ENCODE data around the gene LRRFIP1.

Gene LRRFIP1

DNA sequence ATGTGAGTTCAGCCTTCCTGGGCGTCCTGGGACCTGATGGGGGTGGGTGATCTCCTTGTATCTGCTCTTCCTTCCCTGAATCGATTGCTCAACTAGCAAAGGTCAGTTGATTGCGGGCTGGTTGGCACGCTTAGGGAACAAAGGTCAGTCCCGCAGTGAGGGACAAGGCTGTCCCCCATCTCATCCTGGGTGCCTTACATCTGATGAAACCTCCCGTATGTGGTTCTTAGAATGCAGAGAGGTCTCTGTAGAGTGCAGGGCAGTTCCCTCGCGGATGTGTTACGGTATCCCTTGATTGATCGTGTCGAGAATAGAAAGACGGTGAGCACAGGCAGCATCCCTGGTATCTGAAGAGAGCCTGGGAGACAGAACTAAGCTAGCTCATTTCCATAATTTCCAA is 114.8 kb downstream of the LRRFIP1 start:
- TF ChIP-seq, protein P1, sequence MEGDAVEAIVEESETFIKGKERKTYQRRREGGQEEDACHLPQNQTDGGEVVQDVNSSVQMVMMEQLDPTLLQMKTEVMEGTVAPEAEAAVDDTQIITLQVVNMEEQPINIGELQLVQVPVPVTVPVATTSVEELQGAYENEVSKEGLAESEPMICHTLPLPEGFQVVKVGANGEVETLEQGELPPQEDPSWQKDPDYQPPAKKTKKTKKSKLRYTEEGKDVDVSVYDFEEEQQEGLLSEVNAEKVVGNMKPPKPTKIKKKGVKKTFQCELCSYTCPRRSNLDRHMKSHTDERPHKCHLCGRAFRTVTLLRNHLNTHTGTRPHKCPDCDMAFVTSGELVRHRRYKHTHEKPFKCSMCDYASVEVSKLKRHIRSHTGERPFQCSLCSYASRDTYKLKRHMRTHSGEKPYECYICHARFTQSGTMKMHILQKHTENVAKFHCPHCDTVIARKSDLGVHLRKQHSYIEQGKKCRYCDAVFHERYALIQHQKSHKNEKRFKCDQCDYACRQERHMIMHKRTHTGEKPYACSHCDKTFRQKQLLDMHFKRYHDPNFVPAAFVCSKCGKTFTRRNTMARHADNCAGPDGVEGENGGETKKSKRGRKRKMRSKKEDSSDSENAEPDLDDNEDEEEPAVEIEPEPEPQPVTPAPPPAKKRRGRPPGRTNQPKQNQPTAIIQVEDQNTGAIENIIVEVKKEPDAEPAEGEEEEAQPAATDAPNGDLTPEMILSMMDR (IDR thresholded peaks at IDR 0.05; ENCODE audit: borderline replicate concordance, extremely low read depth, low read length, poor library complexity, severe bottlenecking): no peak
- TF ChIP-seq EZH2 (IDR thresholded peaks at IDR 0.05; ENCODE audit: borderline replicate concordance, low read depth, low read length, severe bottlenecking): no peak
- Histone ChIP-seq H3K27me3 (ENCODE audit: insufficient read depth, low read length, poor library complexity) (no peaks in the 10 kb centered on the region), H3K9ac (ENCODE audit: low read depth, low read length) (no peak overlapping the region), H3K9me3 (ENCODE audit: insufficient read depth, low read length, severe bottlenecking) (no peaks in the 10 kb centered on the region), H3K36me3 (ENCODE audit: insufficient read depth, low read length) (peaks cover 19% of the 10 kb centered on the region), H3K79me2 (ENCODE audit: insufficient read depth, low read length) (peaks cover 27% of the 10 kb centered on the region), H3K4me3 (ENCODE audit: low read depth in 1 of 2, low read length in 2 of 2) (no peak overlapping the region), H2AFZ (ENCODE audit: low read depth, low read length) (no peak overlapping the region), H4K20me1 (ENCODE audit: insufficient read depth, low read length) (peaks cover 56% of the 10 kb centered on the region), H3K27ac (ENCODE audit: low read length) (no peak overlapping the region), H3K4me2 (ENCODE audit: insufficient read depth, low read length) (no peak overlapping the region), H3K4me1 (ENCODE audit: insufficient read depth, low read length) (no peaks in the 10 kb centered on the region)
- DNase-seq (no peak), ATAC-seq (ENCODE audit: insufficient read depth, low read depth) (no peak)

DNA sequence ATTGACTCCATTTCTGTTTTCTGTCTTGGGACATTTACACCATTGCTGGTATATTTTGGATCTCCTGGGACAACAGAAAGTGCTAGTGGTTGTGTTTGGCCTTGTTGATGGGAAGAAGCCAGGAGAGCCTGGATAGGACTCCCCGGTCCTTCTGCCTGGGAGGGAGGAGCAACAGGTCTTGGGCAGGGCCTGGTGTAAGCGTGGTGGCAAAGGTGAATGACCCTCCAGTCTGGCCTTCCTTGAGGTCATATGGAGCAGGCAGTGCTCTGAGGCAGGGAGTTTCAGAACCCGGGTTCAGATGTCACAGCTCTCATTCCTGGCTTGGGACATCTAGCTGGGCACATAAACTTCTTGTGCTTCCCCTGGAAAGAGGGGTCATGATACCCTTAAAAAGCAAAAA is 115.2 kb downstream of the LRRFIP1 start:
- Histone ChIP-seq H3K79me2 (ENCODE audit: insufficient read depth, low read length) (peaks cover 30% of the 10 kb centered on the region), H3K9ac (ENCODE audit: low read depth, low read length) (no peak overlapping the region), H4K20me1 (ENCODE audit: insufficient read depth, low read length) (peaks cover 57% of the 10 kb centered on the region), H3K4me2 (ENCODE audit: insufficient read depth, low read length) (no peak overlapping the region), H3K4me1 (ENCODE audit: insufficient read depth, low read length) (no peaks in the 10 kb centered on the region), H3K27ac (ENCODE audit: low read length) (no peak overlapping the region), H3K27me3 (ENCODE audit: insufficient read depth, low read length, poor library complexity) (no peaks in the 10 kb centered on the region), H2AFZ (ENCODE audit: low read depth, low read length) (no peak overlapping the region), H3K9me3 (ENCODE audit: insufficient read depth, low read length, severe bottlenecking) (no peaks in the 10 kb centered on the region), H3K36me3 (ENCODE audit: insufficient read depth, low read length) (peaks cover 17% of the 10 kb centered on the region), H3K4me3 (ENCODE audit: low read depth in 1 of 2, low read length in 2 of 2) (no peak overlapping the region)
- DNase-seq (no peak), ATAC-seq (ENCODE audit: insufficient read depth, low read depth) (no peak)
- no peak for TF ChIP-seq EZH2 (IDR thresholded peaks at IDR 0.05; ENCODE audit: borderline replicate concordance, low read depth, low read length, severe bottlenecking)
- TF ChIP-seq, protein P1 (IDR thresholded peaks at IDR 0.05; ENCODE audit: borderline replicate concordance, extremely low read depth, low read length, poor library complexity, severe bottlenecking): no peak

DNA sequence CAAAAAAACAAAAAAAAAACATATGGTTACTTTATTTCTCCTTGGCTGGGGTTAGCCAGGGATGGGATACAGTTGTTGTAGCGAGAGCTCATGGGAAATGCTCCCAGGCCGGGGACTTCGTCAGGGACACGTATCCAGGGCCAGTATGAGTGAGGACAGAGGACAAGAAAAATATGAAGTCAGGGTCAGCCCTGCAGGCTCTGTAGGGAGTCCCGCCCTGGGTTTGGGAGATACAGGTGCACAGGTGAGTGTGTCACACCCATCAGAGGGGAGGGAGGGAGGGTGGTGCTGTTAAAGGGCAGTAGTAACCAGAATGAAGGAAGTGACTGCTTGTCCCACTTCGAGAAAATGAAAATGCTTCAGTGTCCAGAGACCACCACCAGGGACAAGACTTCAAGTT is 115.6 kb downstream of the LRRFIP1 start:
- no peak for ATAC-seq (ENCODE audit: insufficient read depth, low read depth)
- Histone ChIP-seq H3K4me3 (ENCODE audit: low read depth in 1 of 2, low read length in 2 of 2) (no peak overlapping the region), H4K20me1 (ENCODE audit: insufficient read depth, low read length) (peaks cover 57% of the 10 kb centered on the region), H3K79me2 (ENCODE audit: insufficient read depth, low read length) (peaks cover 30% of the 10 kb centered on the region), H3K36me3 (ENCODE audit: insufficient read depth, low read length) (peaks cover 17% of the 10 kb centered on the region), H3K27me3 (ENCODE audit: insufficient read depth, low read length, poor library complexity) (no peaks in the 10 kb centered on the region), H3K4me1 (ENCODE audit: insufficient read depth, low read length) (no peaks in the 10 kb centered on the region), H2AFZ (ENCODE audit: low read depth, low read length) (no peak overlapping the region), H3K9me3 (ENCODE audit: insufficient read depth, low read length, severe bottlenecking) (no peaks in the 10 kb centered on the region), H3K4me2 (ENCODE audit: insufficient read depth, low read length) (no peak overlapping the region), H3K27ac (ENCODE audit: low read length) (no peak overlapping the region), H3K9ac (ENCODE audit: low read depth, low read length) (no peak overlapping the region)
- TF ChIP-seq EZH2 (IDR thresholded peaks at IDR 0.05; ENCODE audit: borderline replicate concordance, low read depth, low read length, severe bottlenecking): no peak
- TF ChIP-seq, protein P1 (IDR thresholded peaks at IDR 0.05; ENCODE audit: borderline replicate concordance, extremely low read depth, low read length, poor library complexity, severe bottlenecking): no peak
- DNase-seq: no peak
